ENCODE data around the gene SERPINB1.
"Not testable (repeated sequence)": the region's sequence is repeated elsewhere in the genome, so short reads cannot be mapped to it uniquely, and the experiment has no call there.

The SERPINB1 gene

DNA sequence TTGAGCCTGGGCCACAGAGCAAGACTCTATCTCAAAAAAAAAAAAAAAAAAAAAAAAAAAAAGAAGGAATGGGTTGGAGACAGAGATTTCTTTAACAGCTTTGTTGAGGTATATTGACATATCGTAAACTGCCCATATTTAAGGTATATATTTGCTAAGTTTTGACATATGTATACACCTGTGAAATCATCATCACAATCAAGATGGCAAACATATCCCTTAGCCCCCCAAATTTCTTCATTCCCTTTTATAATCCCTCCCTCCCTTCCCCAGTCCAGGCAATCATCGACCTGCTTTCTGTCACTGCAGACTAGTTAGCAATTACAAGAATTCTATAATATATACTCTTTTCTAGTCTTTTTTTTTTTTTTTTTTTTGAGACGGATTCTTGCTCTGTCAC is 29.0 kb downstream of the SERPINB1 start:
- no peak for DNase-seq (ENCODE audit: low read depth)

DNA sequence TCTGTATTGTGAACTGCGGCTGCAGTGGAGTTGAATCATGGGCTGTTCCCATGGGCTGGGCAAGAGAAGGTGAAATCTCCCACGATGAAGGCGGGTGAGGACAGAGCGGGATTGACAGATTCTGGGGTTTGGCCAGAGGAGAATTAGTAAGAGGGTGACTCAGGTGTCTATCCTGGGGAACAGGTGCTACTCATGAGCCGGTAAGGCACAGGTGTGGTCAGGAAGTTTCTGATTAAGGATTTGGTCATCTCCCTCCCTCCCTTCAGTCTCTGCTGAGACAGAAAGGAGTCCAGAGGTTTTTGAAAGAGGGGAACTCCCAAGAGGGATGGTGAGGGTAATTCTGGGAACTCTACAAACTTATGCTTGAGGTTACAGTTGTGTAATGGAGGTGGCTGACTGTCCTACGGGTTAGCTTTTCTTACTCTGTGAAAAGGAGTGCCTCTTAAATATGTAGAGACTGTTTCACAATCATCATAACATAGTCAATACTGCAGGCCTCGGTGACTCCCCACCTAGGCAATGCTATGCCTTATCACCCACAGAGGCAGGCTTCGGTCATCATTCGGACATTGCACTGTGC is 31.5 kb downstream of the SERPINB1 start:
- no peak for DNase-seq (ENCODE audit: low read depth)

GRCh38 chr6:2809015-2809414 is 32.6 kb downstream of the SERPINB1 start:
- DNase-seq (ENCODE audit: low read depth): no peak

DNA sequence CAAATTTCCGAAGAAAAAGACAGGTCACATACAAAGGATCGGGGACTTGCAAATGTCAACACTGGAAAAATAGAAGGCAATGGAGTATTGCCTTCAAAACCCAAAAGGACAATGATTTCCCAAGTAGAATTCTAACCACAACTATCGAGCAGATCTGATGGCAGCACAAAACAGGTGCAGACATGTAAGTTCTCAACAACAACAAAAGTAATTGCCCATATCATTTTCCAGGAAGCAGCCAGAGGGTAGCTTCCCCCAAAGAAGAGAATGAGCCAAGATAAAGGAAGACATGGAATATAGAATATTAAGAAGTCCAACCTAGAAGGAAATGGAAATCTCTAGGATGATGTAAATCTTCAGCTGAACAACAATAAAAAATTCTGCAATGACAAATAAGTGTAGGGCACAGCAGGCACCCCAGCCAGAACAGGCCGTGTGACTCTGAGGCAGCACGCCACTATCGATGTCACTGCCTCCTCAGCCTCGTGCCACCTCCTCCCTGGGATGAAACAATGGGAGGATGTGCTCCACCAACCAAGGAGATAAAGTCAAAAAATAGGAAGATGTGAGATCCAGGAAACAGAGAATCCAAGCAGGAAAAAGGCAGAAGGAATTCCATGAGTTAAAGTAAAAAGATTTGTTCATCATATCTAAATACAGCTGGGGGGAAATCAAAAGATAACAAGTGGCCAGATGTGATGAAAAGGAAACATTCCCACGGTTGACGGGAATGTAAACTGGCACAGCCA is 34.1 kb downstream of the SERPINB1 start:
- DNase-seq (ENCODE audit: low read depth): no peak

DNA sequence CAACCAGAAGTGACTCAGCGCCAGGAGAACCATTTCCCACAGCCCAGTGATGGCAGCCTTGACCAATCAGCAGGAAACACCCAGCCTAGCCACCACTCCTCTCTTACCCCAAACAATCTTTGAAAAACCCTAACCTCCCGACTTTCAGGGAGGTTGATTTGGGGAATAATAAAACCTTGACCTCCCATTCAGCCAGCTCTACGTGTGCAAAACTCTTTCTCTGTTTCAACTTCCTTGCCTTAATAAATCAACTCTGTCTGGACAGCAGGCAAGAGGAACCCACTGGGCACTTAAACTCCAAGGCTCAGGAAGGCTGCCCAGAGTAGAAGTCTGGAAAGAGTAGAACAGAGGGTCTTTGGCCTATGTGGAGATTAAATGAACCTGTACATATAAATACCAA is 35.0 kb downstream of the SERPINB1 start:
- no peak for DNase-seq (ENCODE audit: low read depth)

DNA sequence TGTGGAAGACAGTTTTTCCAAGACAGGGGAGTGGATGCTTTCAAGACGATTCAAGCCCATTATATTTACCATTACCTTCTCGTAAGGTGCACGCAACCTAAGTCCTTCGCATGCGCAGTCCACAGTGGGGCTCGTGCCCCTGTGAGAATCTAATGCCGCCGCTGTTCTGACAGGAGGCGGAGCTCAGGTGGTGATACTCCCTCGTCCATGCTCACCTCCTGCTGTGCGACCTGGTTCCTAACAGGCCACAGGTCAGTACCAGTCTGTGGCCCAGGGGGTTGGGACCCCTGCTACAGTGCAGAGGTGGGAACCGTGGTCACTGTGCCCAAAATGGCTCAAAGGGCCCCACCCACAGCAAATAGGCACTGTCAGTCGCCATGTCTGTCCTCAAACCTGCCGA is 36.6 kb downstream of the SERPINB1 start:
- no peak for DNase-seq (ENCODE audit: low read depth)

DNA sequence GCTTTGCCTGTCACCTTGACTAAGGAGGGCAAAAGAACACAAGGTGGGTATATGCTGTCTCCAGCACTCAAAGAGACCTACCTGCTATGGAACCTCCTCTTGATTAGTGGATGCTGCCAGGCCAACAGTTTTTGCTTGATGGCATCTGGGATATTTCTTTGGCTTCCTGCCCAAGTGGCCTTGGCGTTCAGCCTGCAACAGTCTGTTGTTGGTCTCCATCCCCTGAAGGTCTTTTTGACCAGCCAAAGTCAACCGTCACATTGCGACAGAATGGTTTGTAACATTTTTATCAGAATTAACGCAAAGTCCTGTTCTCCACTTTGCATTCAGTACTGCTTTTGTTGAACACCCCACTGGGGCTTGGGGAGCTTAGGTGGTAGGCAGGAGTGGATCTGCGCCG is 37.1 kb downstream of the SERPINB1 start:
- DNase-seq (ENCODE audit: low read depth): no peak

DNA sequence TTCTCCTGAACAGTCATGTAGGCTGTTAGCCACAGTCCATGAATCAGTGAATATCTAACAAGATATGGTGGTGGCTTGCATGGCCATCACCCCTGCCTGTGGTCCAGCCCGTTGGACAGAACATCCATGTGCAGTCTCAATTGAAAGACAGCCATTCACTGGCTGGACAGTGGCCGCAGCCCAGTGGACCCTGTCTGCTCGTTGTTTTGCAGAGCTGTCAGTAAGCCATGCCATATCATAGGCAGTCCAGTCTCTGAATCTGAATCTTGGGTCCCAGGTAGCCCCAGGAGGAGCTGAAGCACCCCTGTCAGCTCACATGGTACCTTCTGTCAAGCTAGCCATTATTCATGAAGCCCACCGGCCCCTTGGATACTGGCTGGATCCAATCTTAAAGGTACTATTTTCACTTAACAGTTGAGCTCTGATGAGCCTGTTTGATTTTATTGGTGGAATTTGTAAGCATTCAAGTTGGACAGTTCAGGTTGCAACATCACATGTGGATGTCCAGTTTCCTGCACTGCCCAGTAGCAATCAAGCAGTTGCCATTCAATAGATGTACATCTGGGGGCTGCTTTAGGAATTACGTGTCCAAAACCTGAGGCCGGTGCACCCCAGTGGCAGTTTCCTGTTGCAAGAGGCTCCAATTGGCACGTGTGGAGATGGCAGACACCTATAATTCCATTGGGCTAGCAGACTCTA is 37.8 kb downstream of the SERPINB1 start:
- no peak for DNase-seq (ENCODE audit: low read depth)

DNA sequence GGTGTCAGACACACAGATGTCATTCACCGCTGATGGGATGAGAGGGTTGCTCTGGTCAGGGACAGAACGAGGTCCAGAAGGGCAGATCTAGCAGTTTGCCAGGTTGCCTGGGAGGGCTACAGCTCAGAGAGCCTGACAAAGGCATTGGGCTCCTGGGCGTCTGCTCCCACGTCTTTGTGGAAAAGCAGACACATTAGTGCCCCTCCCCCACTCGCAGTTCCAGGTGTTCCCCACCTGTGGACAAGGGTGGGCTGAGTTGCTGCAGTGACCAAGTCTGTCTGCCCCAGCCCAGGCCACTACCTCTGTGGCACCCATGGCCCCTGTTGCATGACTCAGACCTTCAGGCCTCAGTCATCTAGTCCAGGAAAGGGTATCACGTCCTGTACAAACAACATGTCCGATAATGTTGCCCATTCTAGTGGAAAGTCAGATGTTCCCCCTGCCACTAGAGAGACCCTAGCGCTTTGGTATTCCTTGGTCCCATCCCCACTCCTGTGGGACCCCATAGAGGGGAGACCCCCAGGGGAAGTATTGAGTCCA is 39.1 kb downstream of the SERPINB1 start:
- DNase-seq (ENCODE audit: low read depth): no peak

GRCh38 chr6:2801687-2802086 is 40.0 kb downstream of the SERPINB1 start:
- not testable (repeated sequence) for DNase-seq (ENCODE audit: low read depth)

DNA sequence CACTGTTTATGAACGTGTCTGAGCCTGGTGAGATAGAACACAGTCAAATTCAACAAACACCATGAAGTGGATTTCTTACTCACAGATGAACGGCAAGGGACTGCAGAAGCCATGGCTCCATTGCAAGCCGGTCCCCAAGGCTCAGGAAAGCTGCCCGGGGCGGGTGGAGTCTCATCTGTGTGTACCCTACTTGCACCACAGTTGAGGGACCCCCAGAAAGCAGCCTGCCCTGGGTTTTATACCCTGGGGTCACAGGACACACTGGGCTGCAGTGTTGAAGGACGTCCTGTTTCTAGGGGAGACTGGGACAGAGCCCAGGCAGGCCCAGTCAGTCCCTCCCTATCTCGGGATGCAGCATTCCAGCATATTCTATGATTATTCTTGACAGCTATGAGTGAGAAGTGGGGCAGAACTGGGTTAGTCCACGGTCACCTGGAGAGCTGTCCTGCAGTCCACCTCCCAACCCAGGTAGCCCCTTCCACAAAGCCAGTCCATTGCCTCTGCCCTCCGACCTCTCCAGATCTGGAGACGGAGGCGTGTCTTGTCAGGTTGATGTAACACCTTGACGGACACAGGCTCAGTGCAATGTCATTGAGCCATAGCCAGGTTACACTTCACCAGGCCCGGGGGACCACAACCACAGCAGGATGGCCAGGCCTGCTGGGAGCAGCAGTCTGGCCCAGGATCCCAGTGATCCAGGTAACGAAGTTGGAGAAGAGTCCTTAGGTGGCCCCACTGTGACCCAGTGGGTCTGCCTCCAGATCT is 40.9 kb downstream of the SERPINB1 start:
- DNase-seq (ENCODE audit: low read depth): no peak

GRCh38 chr6:2799936-2800527 is 41.6 kb downstream of the SERPINB1 start:
- DNase-seq (ENCODE audit: low read depth): no peak

DNA sequence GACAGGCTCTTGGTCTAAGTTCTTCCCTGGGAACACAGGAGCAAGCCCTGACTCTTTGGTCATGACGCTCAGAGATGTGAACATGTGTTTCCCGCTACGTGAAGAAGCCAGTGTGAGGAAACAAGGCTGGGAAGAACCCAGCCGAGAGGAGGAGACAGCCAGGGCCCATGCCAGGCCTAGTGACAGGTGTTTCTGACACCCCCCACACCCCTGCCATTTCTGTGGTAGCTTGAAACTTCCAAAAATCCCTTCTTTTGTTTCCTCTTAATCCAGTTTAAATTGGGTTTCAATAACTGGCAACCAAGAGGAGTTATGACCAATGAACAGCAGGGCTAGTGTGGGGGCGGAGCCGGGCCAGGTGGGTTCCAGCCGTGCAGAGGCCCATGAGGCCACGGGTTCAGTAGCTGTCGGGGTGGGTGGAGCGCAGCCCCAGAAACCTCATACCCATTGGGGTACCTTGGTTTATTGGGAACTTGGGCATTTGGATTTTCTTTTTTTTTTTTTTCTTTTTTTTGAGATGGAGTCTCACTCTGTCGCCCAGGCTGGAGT is 43.0 kb downstream of the SERPINB1 start:
- DNase-seq (ENCODE audit: low read depth): no peak

DNA sequence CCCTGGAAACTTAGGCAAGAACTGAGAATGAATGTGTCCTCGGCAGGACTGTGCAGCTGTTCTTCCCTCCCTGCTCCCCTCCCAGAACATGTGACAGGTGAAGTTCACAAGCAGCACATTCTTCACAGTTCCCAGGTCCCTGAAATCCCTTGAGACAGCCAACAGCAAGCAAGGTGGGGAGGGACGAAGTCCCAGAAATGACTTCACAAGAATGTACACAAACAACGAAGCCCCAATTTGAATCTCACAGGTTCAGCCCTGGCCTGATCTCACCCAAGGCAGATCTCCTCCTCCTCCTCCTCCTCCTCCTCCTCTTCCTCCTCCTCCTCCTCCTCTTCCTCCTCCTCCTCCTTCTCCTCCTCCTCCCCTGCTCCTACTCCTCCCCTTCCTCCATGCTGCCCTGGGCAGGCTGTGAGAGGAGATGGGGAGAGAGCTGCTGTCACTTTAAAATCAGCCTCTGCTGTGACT is 44.1 kb downstream of the SERPINB1 start:
- no peak for DNase-seq (ENCODE audit: low read depth)

- no peak for DNase-seq (ENCODE audit: low read depth)
Observed at GRCh38 chr6:2796861-2797260, 44.8 kb downstream of the SERPINB1 start.

DNA sequence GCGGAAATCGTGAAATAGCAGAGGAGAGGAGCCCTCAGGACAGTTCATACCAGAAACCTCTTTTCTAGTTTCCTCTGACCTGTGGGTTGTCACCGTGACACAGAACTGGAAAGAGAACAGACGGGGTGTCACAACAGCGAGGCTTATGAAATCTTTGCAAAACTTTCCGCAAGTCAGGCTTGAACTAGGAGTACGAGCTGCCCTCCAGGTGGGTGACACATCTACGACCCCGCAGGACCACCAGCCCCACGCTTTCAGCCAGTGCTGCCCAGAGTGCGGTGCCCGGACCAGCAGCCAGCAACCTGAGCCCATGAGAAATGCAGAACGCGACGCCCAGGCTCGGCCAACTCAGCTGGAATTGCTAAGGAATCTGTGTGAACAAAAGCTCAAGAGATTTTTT is 45.7 kb downstream of the SERPINB1 start:
- DNase-seq (ENCODE audit: low read depth): no peak

DNA sequence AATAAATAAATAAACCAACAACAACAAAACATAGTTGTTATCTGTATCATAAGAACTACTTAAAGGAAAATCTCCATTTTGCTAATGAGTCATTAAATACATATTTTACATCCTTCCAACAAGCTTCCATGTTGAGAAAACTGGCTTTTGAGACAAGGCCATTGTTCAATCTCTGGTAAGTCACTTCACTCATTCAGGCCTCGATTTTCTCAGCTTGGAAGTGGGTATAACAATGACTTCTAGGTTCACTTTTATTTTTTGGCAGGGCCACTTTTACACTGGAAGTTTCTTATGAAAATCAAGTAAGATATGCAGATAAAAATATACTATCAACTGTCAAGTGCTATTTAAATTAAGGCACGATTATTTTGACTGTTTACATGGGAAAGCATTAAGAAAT is 46.5 kb downstream of the SERPINB1 start:
- DNase-seq (ENCODE audit: low read depth): no peak

DNA sequence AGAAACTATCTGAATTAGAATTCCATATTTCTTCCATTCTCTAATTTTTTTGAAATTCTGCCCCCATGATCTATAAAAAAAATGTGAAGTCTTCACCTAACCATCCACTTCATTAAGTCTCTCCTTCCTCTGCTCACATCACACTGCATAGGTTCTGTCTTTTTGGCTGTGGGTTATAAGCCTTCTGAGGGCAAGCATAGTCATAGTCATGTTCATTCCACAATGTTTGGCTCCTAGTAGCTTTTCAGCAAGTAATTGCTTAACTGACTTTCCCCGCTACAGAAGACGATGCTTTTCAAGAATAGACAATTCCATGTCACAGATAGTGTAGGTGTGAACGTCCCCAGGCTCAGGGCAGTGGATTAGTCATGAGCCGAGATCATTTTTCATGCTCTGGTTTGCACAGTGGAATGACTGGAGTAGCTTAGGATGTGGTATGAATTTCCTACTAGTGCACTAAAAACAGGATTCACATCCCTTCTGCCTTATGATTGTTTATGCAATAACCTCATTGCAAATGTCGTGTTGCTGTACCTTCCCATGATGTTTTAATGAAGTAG is 47.4 kb downstream of the SERPINB1 start:
- no peak for DNase-seq (ENCODE audit: low read depth)

DNA sequence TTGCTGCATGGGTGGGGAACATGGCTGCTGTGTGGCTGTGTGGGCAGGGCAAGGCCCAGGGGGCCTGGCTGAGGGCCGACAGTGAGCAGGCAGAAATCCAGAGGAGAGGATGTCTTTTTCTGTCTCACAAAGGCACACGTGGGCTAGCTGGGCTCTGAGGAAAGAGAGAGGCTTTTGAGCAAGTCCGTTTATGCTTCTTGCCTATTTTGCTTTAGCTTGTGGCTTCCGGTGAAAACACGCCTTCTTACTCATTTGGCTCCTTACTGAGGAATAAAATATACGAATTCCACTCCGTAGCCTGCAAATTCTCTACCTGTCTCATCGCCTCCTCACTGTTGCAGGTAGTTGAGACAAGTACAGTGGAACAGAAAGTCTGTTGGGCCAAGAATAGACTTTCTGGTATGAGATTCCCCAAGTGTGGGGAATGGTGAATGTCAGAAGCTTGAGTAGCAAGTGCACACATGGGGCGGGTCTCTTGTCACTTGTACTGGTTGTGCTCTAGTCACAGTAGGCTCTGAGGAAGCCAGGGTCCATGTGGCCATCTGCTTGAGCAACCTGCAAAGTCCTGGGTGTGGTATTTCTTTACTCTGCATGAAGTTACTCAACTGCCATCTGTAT is 48.0 kb downstream of the SERPINB1 start:
- no peak for DNase-seq (ENCODE audit: low read depth)

DNA sequence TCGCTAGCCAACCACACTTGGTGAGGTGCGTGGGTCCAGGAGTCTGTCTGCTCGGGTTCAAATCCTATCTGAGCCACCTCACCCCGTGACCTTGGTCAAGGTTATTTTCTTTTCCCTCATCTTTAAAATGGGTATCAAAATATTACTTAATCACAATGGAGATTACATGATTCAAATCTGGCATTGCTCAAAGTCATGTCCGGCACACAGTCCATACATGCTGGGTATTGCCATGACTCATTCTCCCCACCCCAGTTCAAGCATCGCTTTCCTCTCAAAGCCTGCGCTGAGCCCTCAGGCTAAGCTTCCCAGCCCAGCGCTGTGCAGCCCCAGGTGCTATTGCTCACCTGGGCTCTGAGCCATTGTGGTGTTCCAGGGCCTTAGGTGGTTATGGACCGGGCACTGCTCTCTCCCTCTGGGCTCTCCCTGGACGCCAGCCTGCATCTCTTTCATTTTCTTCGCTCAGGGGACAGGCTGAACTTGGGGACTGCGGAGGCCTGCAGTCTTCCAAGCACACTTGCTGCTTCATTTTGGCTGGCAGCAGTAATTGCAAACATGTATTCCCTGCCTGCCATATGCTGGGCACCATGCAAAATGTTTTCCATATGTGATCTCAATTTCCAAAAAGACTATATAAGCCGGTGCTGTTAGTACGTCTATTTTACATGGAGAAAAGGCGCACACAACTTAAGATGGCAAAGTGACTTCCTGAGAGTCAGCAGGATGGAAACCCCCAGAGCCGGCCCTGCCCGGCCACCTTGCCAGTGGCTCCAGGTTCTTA is 49.1 kb downstream of the SERPINB1 start:
- DNase-seq (ENCODE audit: low read depth): no peak

All from stimulated activated CD8-positive, alpha-beta memory T cell treated with anti-CD3 and anti-CD28 coated beads, Interleukin-4, amount 100 ng/mL, for 24 hours (primary cell).